GM19467 (cell line): ENCODE results near the gene SPACDR.
"Not testable (repeated sequence)": the region's sequence is repeated elsewhere in the genome, so short reads cannot be mapped to it uniquely, and the experiment has no call there.

ENCODE experiments used
- ATAC-seq: cut with Tn5 transposase; IDR thresholded peaks from one replicate; pipeline ENCODE4 v1.9.1; 2021; ENCODE audit warnings: mild to moderate bottlenecking, moderate library complexity; ENCODE audit not compliant: unreplicated experiment

SPACDR gene

DNA sequence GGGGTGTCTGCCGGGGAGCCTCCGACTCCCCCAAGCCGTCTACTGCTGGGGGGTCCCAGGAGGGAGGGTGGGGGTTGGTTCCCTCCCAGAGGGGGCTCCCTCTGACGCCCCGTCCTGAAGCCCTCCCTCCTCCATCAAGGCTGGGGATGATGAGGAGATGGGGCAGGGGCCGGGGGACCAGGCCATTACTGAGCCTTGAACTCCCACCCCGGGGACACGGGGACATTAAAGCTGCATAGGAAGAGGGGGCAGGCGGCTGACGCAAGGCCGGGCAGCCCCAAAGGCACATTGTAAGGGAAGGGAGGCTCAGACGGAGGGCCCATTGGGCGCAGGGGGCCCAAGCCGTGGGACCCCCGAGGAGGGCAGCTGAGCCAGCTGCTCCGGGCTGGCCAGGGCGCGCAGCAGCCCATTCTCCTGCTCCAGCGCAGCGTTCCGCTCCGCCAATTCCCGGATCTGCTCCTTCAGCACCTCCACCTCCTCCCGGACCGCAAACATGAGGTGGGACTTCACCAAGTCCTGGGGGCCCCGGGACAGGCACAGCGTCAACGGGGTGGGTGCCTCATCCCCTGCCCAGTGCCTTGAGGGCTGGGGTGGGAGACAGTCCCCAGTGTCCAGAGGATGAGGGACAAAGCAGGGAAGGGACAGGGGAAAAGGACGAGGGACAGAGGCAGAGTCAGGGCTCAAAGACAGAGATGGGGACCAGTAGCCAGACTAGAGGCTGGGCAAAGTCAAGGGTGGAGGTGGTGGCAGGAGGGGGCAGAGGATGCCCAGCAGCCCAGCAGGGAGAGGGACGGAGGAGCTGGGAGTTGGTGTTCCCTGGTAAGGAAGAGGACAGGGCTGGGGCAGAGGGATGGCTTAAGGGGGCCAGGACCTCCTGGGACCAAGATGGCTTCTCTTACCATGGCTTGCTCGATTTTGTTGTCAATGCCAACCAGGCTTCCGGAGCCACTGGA, 2.9 kb upstream of the SPACDR start:
- ATAC-seq: no peak

DNA sequence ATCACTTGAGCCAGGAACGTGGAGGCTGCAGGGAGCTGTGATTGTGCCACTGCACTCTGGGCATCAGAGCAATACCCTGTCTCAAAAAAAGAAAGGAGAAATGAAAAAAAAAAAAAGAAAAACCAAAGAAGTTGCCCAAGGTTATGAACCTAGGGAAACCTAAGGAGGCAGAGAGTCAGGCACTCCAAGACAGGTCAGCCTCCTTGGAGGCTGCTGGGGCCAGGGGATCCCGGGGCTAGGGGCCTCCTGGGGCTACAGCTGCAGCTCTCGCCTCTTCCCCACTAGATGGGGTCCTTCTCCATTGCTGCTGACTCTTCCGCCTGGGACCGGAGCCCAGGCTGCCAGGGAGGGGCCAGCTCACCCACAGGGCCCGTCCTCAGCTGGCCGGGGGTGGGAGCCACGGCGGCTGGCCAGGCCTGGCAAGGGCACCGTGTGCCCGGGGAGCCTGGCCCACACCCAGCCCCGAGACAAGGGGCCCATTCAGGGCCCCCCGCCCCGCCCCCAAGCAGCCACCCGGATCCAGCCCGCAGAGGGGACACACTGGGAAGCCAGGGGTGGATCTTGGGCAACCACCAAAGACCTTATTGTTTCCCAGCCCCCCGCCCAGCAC, 1.7 kb upstream of the SPACDR start:
- ATAC-seq: no peak

DNA sequence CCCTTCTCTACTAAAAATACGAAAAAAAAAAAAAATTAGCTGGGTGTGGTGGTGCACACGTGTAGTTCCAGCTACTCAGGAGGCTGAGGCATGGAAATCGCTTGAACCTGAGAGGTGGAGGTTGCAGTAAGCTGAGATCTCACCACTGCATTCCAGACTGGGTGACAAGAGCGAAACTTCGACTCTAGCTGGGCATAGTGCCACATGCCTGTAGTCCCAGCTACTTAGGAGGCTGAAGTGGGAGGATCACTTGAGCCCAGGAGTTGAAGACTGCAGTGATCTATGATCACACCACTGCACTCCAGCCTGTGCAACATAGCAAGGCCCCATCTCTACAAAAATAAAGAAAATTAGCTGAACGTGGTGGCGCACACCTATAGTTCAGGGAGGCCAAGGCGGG, 1.2 kb upstream of the SPACDR start:
- no peak for ATAC-seq

DNA sequence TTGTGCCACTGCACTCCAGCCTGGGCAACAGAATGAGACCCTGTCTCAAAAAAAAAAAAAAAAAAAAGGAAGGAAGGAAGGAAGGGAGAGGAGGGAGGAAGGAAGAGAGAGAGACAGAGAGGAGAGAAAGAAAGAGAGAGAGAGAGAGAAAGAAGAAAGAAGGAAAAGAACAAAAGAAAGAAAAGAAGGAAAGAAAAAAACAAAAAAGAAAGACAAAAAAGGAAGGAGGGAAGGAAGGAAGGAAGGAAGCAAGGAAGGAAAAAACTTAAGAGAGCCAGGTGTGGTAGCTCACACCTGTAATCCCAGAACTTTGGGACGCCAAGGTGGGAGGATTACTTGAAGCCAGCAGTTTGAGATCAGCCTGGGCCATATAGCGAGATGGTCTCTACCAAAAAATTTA, 731 bp upstream of the SPACDR start:
- ATAC-seq: no peak

DNA sequence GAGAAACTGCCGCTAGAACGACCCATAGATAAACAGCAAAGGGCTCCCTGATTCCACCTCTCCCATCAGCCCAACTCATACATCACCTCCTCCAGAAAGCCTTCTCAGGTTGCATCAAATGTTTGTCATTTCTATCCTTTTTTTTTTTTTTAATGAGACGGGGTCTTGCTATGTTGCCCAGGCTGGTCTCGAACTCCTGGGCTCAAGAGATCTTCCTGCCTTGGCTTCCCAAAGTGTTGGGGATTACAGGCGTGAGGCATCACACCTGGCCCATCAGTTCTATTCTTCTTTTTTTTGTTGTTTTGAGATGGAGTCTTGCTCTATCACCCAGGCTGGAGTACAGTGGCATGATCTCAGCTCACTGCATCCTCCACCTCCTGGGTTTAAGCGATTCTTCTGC, 7.0 kb downstream of the SPACDR start:
- no peak for ATAC-seq

DNA sequence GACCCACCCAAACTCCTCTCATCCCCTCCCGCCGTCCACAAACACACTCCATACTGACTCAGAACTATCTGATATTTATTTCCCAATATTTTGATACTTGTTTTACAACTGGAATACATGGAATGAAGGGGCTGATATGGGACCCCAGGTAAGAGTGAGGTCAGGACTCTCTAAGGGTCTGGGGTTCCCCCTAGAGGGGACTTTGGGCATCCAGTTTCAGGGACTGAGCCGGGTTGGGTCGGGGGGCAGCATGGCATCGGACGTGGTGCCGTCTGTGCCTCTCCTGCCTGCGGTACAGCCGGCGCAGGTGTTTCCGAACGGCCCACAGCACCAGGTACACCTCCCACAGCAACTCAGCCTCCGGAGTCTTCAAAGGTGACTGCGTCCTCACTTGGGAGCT, 7.5 kb downstream of the SPACDR start:
- ATAC-seq: no peak

DNA sequence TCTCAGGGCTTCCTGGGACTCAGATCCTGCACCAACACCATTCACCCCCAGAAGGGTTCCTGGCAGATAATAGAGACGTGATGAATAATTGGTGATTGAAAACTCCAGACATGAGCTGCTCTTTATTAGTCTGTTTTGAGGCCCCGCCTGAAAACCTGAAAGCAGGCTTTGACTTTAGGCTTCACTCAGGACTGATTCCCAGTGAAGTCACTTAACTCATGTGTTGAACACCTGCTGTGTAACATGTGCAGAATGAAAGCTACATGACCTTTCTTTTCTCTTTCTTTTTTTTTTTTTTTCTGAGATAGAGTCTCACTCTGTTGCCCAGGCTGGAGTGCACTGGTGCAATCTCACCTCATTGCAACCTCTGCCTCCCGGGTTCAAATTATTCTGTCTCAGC, 8.9 kb downstream of the SPACDR start:
- ATAC-seq: no peak

DNA sequence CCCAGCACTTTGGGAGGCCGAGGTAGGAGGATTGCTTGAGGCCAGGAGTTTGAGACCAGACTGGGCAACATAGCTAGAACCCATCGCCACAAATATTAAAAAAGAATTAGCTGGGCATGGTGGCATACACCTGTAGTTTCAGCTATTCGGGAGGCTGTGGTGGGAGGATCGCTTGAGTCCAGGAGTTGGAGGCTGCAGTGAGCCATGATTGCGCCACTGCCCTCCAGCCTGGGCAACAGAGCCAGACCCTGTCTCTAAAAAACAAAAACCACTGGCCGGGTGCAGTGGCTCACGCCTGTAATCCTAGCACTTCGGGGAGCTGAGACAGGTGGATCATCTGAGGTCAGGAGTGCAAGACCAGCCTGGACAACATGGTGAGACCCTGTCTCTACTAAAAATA, 10.2 kb downstream of the SPACDR start:
- not testable (repeated sequence) for ATAC-seq

DNA sequence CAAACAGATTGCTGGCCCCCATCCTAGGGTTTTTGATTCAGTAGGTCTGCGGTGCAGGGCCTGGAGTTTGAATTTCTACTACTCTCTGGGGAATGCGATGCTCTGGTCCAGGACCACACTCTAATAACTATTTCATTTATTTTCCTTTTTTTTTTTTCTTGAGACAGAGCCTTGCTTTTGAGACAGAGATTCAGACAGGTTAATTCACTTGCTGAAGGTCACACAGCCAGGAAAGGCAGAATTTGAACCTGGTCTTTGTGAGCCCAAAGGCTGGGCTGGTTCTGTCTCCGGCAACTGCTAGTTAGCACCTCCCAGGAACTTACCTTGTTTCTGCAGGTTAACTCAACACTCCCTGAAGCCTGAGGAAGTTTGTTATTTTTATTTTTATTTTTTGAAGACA, 11.5 kb downstream of the SPACDR start:
- no peak for ATAC-seq

DNA sequence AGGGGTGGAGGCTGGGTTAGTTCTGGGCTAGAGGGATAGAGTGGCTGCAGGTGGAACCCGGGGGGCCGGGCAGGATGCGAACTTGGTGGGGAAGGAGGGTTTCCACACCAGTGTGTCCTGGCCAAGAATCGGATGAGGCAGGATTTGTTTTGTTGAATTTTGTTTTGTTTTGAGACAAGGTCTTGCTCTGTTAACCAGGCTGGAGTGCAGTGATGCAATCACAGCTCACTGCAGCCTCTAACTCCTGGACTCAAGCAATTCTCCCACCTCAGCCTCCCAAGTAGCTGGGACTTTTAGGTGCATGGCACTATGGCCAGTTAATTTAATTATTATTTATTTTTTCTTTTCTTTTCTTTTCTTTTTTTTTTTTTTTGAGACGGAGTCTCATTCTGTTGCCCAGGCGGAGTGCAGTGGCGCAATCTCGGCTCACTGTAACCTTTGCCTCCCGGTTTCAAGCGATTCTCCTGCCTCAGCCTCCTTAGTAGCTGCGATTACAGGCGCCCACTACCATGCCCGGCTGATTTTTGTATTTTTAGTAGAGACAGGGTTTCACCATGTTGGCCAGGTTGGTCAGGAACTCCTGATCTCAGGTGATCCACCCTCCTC, 14.8 kb downstream of the SPACDR start:
- ATAC-seq: no peak

DNA sequence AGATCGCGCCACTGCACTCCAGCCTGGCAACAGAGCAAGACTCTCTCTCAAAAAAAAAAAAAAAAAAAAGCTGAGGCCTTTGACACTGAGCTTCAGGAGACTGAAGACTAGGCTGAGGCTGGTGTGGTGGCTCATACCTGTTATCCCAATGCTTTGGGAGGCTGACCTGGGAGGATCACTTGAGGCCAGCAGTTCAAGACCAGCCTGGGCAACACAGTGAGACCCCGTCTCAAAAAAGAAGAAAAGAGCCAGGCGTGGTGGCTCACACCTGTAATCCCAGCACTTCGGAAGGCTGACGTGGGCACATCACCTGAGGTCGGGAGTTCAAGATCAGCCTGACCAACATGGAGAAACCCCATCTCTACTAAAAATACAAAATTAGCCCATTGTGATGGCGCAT, 16.7 kb downstream of the SPACDR start:
- ATAC-seq: not testable (repeated sequence)

DNA sequence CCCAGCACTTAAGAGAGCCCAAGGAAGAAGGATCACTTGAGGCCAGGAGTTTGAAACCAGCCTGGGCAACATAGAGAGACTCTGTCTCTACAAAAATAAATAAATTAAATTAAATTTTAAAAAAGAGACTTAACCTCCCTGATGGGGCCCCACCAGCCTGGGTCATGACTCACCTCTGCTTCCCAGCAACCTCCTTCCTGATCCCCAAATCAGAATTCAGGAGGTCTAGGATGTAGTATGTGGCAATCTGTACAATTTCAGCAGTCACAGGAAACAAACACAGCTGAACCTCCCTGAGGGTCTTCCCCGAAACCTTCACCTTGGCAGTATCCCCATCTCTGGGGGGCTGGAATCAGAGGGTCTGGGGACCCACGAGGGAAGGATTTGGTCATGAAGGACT, 18.0 kb downstream of the SPACDR start:
- no peak for ATAC-seq

DNA sequence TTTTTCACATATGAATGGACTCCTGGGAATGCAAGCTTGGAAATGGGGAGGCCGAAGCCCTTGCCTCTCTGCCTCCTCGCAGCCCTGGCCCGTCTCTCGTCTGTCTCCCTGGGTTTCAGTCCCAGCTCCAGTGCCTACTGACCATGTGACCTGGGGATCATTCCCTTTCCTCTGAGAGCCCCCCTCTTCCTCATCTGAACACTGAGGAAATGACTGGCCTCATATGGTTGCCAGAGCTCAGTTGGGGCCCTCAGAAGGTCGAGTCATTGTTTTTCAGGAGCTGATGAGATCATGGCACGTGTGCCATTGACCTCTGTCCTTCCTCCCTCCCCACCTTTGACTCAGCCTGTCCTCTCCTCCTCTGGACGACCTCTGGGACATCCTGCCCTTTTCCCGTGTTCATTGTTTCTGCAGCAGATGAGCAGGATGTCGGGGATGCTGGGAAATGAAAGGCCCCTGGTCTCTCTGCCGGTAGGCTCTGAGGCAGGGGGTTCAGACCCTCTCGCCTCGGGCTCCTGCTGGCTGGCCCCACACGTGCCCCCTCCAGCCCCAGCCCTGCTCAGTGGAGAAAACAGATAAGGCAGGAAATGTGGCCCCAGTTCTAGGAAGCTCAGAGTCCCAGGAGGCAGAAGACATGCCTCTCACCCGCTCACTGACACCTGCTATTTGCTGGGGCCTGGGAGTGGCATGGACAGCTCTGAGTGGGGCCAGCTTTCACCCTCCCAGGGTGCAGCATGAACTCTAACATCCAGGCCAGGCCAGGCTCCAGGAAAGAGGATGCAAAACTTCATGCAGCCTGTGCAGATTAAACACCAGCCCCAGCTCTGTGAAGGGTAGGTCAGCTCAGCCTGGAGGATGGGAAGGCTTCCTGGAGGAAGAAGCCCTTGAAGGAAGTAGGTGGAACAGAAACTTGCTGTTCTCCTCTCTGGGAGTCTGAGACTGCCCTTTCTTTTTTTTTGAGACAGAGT, 19.5 kb downstream of the SPACDR start:
- no peak for ATAC-seq

DNA sequence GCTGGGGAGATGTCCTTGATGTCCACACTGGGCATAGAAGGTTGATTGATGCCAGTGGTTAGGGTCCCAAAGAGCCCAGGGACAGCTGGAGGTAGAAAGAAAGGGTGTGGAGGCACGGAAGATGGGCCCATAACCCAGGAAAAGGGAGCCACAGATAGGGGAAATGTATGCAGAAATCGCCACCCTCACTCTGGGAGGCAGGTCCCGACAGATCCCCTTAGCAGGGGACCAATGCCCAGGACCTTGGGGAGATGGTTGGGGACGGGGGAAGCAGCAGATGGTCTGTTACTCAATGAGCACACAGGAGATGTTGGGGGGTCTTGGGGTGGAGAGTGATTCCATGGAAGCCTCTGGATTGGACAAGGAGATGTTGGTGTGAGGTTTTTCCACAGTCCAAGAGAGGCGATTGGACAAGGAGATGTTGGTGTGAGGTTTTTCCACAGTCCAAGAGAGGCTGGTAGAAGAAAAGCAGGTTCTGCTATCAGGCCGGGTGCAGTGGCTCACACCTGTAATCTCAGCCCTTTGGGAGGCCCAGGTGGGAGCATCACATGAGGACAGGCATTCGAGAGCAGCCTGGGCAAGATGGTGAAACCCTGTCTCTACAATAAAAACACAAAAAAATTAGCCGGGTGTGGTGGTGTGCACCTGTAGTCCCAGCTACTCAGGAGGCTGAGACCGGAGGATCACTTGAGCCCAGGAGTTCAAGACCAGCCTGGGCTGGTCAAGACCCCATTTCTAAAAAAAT, 20.8 kb downstream of the SPACDR start:
- ATAC-seq: no peak

DNA sequence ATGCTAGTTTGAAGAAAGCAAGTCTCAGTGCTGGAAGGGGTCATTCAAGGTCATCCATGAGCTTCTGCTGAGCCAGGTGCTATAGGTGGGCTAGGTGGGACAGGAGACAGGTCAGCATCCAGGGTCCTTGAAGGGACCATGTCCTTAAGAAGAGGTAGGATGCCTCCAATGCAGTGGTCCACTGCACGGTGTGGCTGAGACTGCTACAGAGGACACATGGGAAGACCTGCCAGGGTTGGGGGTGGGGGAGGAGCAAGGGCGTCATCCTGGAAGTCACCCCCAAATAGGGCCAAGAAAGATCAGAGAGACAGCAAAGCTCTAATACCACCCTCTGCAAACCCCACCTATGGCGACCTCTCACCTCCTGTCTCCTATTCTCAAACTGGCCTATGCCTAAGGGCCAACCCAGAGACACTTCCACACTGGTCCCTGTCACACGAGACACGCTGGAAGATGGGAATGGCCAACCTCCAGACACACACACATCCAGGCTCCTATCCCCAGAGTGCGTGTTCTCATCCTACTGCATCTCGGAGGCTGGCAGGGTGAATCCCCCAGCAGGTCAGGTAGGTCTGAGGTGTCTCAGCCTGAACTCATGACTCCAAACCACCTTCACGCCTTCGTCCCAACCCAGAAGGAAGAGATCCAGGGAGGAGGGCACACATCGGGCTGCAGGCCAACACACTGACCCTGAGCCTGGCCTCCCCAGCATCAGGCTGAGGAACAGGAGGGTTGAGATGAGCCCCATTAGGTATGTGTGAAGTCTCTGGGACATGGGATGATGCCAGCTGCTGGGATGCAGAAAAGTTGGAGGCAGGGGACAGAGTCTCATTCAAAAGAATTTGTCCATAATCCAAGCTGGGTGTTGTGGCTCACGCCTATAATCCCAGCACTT, 22.2 kb downstream of the SPACDR start:
- no peak for ATAC-seq

DNA sequence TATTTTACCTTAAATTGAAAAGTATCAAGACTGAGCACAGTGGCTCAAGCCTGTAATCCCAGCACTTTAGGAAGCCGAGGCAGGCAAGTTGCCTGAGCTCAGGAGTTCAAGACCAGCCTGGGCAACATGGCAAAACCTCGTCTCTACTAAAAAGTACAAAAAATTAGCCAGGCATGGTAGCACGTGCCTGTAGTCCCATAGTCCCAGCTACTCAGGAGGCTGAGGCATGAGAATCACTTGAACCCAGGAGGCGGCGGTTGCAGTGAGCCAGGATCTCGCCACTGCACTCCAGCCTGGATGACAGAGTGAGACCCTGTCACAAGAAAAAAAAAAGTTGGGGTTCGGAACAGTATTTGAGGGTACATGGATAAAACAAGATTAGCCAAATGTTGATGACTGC, 24.8 kb downstream of the SPACDR start:
- not testable (repeated sequence) for ATAC-seq

DNA sequence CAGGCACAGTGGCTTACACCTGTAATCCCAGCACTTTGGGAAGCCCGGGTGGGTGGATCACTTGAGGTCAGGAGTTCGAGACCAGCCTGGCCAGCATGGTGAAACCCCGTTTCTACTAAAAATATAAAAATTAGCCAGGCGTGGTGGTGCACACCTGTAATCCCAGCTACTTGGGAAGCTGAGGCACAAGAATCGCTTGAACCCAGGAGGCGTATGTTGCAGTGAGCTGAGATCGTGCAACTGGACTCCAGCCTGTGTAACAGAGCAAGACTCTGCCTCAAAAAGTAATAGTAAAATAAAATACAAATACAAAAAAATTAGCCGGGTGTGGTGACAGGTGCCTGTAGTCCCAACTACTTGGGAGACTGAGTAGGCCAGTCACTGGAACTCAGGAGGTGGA, 25.3 kb downstream of the SPACDR start:
- ATAC-seq: not testable (repeated sequence)

DNA sequence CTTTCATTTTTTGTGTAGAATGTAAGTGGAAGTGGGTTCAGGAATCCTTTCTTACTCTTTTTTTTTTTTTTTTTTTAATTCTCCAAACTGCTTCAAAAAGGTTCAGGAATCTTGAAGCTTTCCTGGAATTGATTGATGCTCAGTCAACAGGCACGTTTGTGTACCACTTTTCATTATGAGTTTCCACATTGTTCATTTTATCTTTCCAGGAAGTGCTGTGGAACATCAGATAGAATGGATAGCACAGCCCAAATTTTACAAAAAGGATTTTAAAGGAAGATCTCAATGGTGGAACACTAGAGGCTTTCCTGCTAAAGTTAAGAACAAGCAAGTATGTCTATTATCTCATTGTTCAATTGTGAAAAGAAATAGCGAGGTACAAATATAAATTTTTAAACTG, 25.9 kb downstream of the SPACDR start:
- no peak for ATAC-seq
